Duodenal mucosa (tissue), 2 donors: ENCODE data around the gene RBPJ.
A peak's percentile ranks its signal among the peaks of the same experiment; 100 is the strongest.

Experiments
- H3K27ac ChIP-seq: one replicate; pipeline ENCODE4 v1.7.0; 2013; ENCODE audit warnings: low read depth, low read length
- H3K27me3 ChIP-seq, 2 donors: one replicate each; pipeline ENCODE4 v1.7.0; 2013; ENCODE audit warnings: low read length in 2 of 2, control low read depth in 1 of 2; ENCODE audit not compliant: insufficient read depth in 2 of 2, control insufficient read depth in 1 of 2
- H3K36me3 ChIP-seq, 2 donors: one replicate each; pipeline ENCODE4 v1.7.0; 2013; ENCODE audit warnings: low read length in 2 of 2, control low read depth in 1 of 2; ENCODE audit not compliant: insufficient read depth in 2 of 2, control insufficient read depth in 1 of 2
- H3K4me1 ChIP-seq, 2 donors: one replicate each; pipeline ENCODE4 v1.7.0; 2013; ENCODE audit warnings: low read length in 2 of 2, control low read depth in 1 of 2; ENCODE audit not compliant: insufficient read depth in 2 of 2, control insufficient read depth in 1 of 2
- H3K4me3 ChIP-seq, 2 donors: one replicate each; pipeline ENCODE4 v1.7.0; 2013; ENCODE audit warnings: low read length in 2 of 2, low read depth in 1 of 2
- H3K9ac ChIP-seq, 2 donors: one replicate each; pipeline ENCODE4 v1.7.0; 2013; ENCODE audit warnings: low read length in 2 of 2, low read depth in 1 of 2
- H3K9me3 ChIP-seq, 2 donors: one replicate each; pipeline ENCODE4 v1.7.0; 2013; ENCODE audit warnings: low read length in 2 of 2, control low read depth in 1 of 2; ENCODE audit not compliant: control insufficient read depth in 1 of 2

RBPJ gene

GRCh38 chr4:26452565-26453531, 132.0 kb downstream of the RBPJ start:
- H3K9ac ChIP-seq: no peak overlapping the region
- H3K4me1 ChIP-seq: no peaks in the 10 kb centered on the region
- H3K4me3 ChIP-seq: no peak overlapping the region
- no peaks in the 10 kb centered on the region for H3K36me3 ChIP-seq
- H3K27me3 ChIP-seq: peaks cover 0 to 3% of the 10 kb centered on the region in 2 donors
- no peaks in the 10 kb centered on the region for H3K9me3 ChIP-seq
- no peak overlapping the region for H3K27ac ChIP-seq

GRCh38 chr4:26454961-26455360, 134.1 kb downstream of the RBPJ start:
- no peaks in the 10 kb centered on the region for H3K4me1 ChIP-seq
- no peaks in the 10 kb centered on the region for H3K9me3 ChIP-seq
- no peaks in the 10 kb centered on the region for H3K36me3 ChIP-seq
- no peak overlapping the region for H3K9ac ChIP-seq
- H3K27me3 ChIP-seq: peaks cover 0 to 3% of the 10 kb centered on the region in 2 donors
- no peak overlapping the region for H3K27ac ChIP-seq
- no peak overlapping the region for H3K4me3 ChIP-seq

DNA sequence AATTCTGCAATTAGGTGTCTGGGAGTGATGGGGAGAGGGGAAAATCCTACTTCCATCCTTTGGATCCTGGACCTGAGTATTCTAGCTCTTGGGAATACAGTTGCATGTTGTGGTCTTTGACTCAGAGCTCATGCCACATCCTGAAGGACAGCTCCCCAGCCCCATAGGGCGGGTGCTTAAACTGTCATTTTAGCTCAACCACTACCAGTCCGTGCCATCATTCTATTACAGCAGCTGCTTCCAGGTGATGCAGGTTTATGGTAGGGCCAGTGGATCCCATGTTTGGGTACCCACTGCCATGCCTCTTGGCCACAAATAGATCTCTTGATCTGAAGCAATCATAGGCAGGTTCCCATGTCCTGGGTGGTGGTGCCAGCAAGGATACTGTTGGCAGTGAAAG, 134.8 kb downstream of the RBPJ start:
- no peak overlapping the region for H3K27ac ChIP-seq
- H3K9me3 ChIP-seq: no peaks in the 10 kb centered on the region
- H3K4me1 ChIP-seq: no peaks in the 10 kb centered on the region
- H3K27me3 ChIP-seq: peaks cover 0 to 3% of the 10 kb centered on the region in 2 donors
- no peaks in the 10 kb centered on the region for H3K36me3 ChIP-seq
- no peak overlapping the region for H3K9ac ChIP-seq
- H3K4me3 ChIP-seq: no peak overlapping the region

- H3K27ac ChIP-seq: no peak overlapping the region
- H3K27me3 ChIP-seq: peaks cover 0 to 3% of the 10 kb centered on the region in 2 donors
- H3K9me3 ChIP-seq: no peaks in the 10 kb centered on the region
- H3K36me3 ChIP-seq: no peaks in the 10 kb centered on the region
- H3K4me1 ChIP-seq: no peaks in the 10 kb centered on the region
- H3K9ac ChIP-seq: no peak overlapping the region
- no peak overlapping the region for H3K4me3 ChIP-seq
Measured at GRCh38 chr4:26457412-26457811, 136.6 kb downstream of the RBPJ start.

DNA sequence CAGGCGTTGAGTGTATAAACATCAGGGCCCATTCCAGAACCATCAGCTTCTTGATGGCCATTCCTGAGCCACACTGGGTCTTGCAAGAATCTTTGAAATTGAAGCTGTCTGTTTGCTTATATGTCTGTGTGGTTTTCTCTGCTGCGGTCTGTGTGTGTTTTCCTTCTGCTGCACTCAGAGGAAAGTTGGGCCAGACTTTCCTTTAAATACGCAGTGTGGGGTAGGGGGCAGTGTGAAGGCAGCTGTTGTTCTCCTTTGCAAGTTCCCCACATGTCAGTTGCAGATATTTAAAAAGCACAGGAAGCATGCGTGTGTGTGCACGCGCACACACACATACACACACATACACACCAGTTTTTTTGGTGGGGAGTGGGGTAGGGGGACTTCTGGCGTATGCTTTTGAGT, 137.3 kb downstream of the RBPJ start:
- Histone ChIP-seq H3K4me3 (no peak overlapping the region), H3K36me3 (no peaks in the 10 kb centered on the region), H3K9me3 (no peaks in the 10 kb centered on the region), H3K27me3 (peaks cover 0 to 3% of the 10 kb centered on the region in 2 donors), H3K9ac (no peak overlapping the region), H3K4me1 (no peaks in the 10 kb centered on the region), H3K27ac (no peak overlapping the region)

GRCh38 chr4:26459054-26459755, 138.4 kb downstream of the RBPJ start:
- Histone ChIP-seq H3K4me1 (no peaks in the 10 kb centered on the region), H3K9ac (no peak overlapping the region), H3K36me3 (no peaks in the 10 kb centered on the region), H3K27me3 (peaks cover 0 to 3% of the 10 kb centered on the region in 2 donors), H3K9me3 (no peaks in the 10 kb centered on the region), H3K4me3 (peak overlapping the region in 1 of 2 donors; percentile 50), H3K27ac (no peak overlapping the region)

DNA sequence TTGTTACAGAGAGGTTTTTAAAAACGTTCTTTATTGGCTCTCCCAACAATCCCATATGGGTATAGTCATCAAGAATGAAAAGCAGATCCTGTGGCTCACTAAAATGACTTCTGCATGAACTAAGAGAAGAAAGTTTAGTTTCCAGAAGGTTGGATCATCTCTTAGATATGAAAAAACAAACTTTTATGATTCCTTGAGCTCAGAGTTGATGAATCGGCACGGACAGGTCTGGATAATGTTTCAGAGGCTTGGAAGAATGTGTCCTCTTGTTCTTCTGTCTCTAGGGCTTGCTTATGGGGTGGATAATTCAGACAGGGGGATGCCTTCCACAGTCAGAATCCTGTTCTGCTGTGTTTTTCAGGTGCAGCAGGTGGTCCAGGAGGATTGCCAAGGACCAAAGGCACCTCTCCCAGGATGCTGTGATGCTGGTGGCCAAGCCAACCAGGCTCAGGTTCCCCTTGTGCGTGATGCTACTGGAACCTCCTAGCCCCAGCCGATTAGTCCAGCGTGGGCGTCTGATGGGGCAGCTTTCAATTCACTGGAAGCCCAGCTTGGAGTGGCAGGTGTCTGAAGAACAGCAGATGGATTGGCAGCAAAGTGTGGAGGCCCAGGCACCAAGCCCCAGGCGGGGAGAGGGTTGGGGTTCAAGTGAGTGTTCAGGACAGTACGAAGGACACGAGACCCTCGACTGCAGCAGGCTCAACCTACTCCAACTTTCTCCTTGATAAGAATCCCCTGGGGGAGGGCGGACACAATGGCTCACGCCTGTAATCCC, 139.1 kb downstream of the RBPJ start:
- no peaks in the 10 kb centered on the region for H3K36me3 ChIP-seq
- no peak overlapping the region for H3K4me3 ChIP-seq
- H3K4me1 ChIP-seq: no peaks in the 10 kb centered on the region
- no peaks in the 10 kb centered on the region for H3K9me3 ChIP-seq
- H3K9ac ChIP-seq: no peak overlapping the region
- no peak overlapping the region for H3K27ac ChIP-seq
- peaks cover 0 to 3% of the 10 kb centered on the region in 2 donors for H3K27me3 ChIP-seq

DNA sequence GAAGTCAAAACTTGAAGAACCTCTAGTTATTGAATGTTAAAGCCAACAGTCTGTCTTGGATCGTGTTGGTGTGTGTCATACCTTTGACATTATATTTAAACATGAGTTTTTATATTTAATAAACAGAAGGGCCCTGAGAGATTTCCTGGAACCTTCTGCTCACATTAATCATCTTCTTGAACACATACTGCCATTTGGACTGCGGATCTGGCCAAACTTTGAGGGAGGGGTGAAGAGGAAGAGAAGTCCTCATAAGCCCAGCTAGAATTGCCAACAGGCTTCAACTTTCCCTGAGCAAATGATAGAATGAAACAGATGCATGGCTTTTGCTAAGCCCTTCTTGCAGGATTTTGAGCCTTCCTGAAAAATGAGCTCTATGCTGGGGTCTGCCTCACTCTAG, 142.1 kb downstream of the RBPJ start:
- Histone ChIP-seq H3K4me3 (no peak overlapping the region), H3K27me3 (no peaks in the 10 kb centered on the region), H3K9me3 (no peaks in the 10 kb centered on the region), H3K27ac (no peak overlapping the region), H3K4me1 (no peaks in the 10 kb centered on the region), H3K36me3 (no peaks in the 10 kb centered on the region), H3K9ac (no peak overlapping the region)

DNA sequence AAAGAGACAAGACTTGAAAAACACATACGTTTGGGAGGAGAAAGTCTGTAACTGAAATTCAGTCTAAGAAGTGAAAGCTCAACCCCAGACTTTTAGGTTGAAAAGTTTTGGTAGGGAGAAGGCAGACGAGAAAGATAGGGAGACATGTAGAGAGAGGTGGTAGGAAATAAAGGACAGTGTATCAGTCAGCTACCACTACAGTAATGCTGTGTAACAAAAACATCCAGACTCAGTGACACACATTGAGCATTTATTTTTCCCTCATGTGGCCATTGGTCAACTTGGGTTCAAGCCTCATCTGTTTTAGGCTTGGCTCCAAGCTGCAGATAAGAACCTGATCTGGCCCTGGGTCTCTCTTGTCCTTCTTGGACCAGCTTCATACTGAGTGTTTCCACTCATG, 142.6 kb downstream of the RBPJ start:
- Histone ChIP-seq H3K9me3 (no peaks in the 10 kb centered on the region), H3K4me3 (no peak overlapping the region), H3K27ac (no peak overlapping the region), H3K9ac (no peak overlapping the region), H3K4me1 (no peaks in the 10 kb centered on the region), H3K27me3 (no peaks in the 10 kb centered on the region), H3K36me3 (no peaks in the 10 kb centered on the region)
